ENCODE data around the gene RGSL1.

RGSL1 gene

GRCh38 chr1:182410138-182410537, 39.8 kb upstream of the RGSL1 start:
- TF ChIP-seq CTCF (conservative IDR thresholded peaks at IDR 0.05; ENCODE audit: low read depth, low read length): no peak
- DNase-seq (ENCODE audit: low read depth): no peak
- H3K4me3 ChIP-seq (ENCODE audit: low read depth, low read length): no peak overlapping the region

GRCh38 chr1:182410620-182411273, 39.2 kb upstream of the RGSL1 start:
- no peak for TF ChIP-seq CTCF (conservative IDR thresholded peaks at IDR 0.05; ENCODE audit: low read depth, low read length)
- H3K4me3 ChIP-seq (ENCODE audit: low read depth, low read length): no peak overlapping the region
- no peak for DNase-seq (ENCODE audit: low read depth)

GRCh38 chr1:182413486-182413885, 36.5 kb upstream of the RGSL1 start:
- no peak for TF ChIP-seq CTCF (conservative IDR thresholded peaks at IDR 0.05; ENCODE audit: low read depth, low read length)
- no peak for DNase-seq (ENCODE audit: low read depth)
- H3K4me3 ChIP-seq (ENCODE audit: low read depth, low read length): no peak overlapping the region

- TF ChIP-seq CTCF (conservative IDR thresholded peaks at IDR 0.05; ENCODE audit: low read depth, low read length): no peak
- DNase-seq (ENCODE audit: low read depth): no peak
- no peak overlapping the region for H3K4me3 ChIP-seq (ENCODE audit: low read depth, low read length)
Measured at GRCh38 chr1:182413969-182414368, 36.0 kb upstream of the RGSL1 start.

- no peak for TF ChIP-seq CTCF (conservative IDR thresholded peaks at IDR 0.05; ENCODE audit: low read depth, low read length)
- DNase-seq (ENCODE audit: low read depth): no peak
- H3K4me3 ChIP-seq (ENCODE audit: low read depth, low read length): no peak overlapping the region
Measured at GRCh38 chr1:182415789-182416188, 34.2 kb upstream of the RGSL1 start.

- H3K4me3 ChIP-seq (ENCODE audit: low read depth, low read length): no peak overlapping the region
- no peak for DNase-seq (ENCODE audit: low read depth)
- no peak for TF ChIP-seq CTCF (conservative IDR thresholded peaks at IDR 0.05; ENCODE audit: low read depth, low read length)
Measured at GRCh38 chr1:182426442-182427430, 23.2 kb upstream of the RGSL1 start.
